Measurements from ENCODE around the gene PRRT1.

GRCh38 chr6:32178547-32179440, 27.1 kb upstream of the PRRT1 start:
- TF ChIP-seq CTCF (conservative IDR thresholded peaks at IDR 0.05; ENCODE audit: low read depth, low read length) (no peak), EZH2 (IDR thresholded peaks at IDR 0.05; ENCODE audit: low read length, unreplicated experiment) (no peak), EZH2phosphoT487 (IDR thresholded peaks at IDR 0.05; ENCODE audit: borderline replicate concordance, low read length) (no peak)

Measured in PC-3 (cell line).